B cell (primary cell): Measurements from ENCODE around the gene PPP2R3A.
A peak's percentile ranks its signal among the peaks of the same experiment; 100 is the strongest.

Experiments
- EZH2 ChIP-seq: IDR thresholded peaks from 2 replicates; pipeline ENCODE4 v1.6.1; 2012; ENCODE audit warnings: borderline replicate concordance, low read depth, mild to moderate bottlenecking, moderate library complexity, low read length; ENCODE audit not compliant: insufficient read depth, poor library complexity, severe bottlenecking
- TF ChIP-seq, protein P1 (sequence below): fragments of 200-600 bp; IDR thresholded peaks from one replicate; pipeline ENCODE4 v1.8.0; 2022; ENCODE audit warnings: antibody characterized with exemption, mild to moderate bottlenecking

GRCh38 chr3:136042608-136043221 is 77.2 kb downstream of the PPP2R3A start:
- TF ChIP-seq, protein P1, sequence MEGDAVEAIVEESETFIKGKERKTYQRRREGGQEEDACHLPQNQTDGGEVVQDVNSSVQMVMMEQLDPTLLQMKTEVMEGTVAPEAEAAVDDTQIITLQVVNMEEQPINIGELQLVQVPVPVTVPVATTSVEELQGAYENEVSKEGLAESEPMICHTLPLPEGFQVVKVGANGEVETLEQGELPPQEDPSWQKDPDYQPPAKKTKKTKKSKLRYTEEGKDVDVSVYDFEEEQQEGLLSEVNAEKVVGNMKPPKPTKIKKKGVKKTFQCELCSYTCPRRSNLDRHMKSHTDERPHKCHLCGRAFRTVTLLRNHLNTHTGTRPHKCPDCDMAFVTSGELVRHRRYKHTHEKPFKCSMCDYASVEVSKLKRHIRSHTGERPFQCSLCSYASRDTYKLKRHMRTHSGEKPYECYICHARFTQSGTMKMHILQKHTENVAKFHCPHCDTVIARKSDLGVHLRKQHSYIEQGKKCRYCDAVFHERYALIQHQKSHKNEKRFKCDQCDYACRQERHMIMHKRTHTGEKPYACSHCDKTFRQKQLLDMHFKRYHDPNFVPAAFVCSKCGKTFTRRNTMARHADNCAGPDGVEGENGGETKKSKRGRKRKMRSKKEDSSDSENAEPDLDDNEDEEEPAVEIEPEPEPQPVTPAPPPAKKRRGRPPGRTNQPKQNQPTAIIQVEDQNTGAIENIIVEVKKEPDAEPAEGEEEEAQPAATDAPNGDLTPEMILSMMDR = peak; percentile 47
- TF ChIP-seq EZH2 = no peak
